ENCODE measurements around the gene CHID1. TPM values are rescaled to one million over a fixed set of nuclear protein-coding genes. Genes with fewer than 3 reads are reported as not detected.

CHID1 gene
- total RNA-seq, 1 experiment from 2014 or later: 85.6 TPM

DNA sequence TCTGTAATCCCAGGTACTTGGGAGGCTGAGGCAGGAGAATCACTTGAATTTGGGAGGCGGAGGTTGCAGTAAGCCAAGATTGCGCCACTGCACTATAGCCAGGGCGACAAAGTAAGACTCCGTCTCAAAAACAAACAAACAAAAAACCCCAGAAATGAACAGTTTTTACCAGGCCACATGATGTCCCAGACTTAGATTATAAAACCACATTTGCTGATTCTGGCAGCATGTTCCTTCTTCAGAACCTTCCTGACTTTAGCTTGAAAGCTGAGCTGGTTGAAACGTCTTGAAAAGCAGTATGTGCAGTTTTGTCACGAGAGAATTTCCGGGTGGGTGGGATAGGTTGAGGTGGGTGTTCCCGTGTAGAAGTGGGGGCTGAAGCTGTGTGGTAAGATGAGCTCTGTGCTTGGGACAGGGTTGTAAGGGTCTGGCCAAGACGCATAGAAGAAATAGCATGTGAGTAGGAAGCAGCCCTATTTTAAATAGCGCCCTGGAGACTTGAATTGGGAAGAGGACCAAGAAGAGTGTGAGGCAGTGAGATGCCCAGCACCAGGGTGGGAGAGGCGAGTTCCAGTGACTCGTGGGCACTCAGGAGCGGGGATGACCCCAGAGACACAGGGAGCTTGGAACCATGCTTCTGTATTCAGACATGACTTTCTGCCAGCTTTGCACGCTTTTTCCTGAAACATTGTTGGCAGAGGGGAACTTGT lies 22.7 kb upstream of the CHID1 start:
- no peaks in the 10 kb centered on the region for H3K27me3 ChIP-seq (ENCODE audit: insufficient read depth, low read depth)
- no peak for TF ChIP-seq EZH2 (IDR thresholded peaks at IDR 0.05; ENCODE audit: low read depth)
- TF ChIP-seq, protein P1, sequence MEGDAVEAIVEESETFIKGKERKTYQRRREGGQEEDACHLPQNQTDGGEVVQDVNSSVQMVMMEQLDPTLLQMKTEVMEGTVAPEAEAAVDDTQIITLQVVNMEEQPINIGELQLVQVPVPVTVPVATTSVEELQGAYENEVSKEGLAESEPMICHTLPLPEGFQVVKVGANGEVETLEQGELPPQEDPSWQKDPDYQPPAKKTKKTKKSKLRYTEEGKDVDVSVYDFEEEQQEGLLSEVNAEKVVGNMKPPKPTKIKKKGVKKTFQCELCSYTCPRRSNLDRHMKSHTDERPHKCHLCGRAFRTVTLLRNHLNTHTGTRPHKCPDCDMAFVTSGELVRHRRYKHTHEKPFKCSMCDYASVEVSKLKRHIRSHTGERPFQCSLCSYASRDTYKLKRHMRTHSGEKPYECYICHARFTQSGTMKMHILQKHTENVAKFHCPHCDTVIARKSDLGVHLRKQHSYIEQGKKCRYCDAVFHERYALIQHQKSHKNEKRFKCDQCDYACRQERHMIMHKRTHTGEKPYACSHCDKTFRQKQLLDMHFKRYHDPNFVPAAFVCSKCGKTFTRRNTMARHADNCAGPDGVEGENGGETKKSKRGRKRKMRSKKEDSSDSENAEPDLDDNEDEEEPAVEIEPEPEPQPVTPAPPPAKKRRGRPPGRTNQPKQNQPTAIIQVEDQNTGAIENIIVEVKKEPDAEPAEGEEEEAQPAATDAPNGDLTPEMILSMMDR (conservative IDR thresholded peaks at IDR 0.05): no peak
- ChIA-PET POLR2A (ENCODE audit: unreplicated experiment) (no interaction called here), CTCF (no interaction called here)
- no peaks in the 10 kb centered on the region for H3K4me1 ChIP-seq (replicated peaks; ENCODE audit: insufficient read depth)
- H3K27ac ChIP-seq: no peak overlapping the region
- no peak overlapping the region for H3K4me3 ChIP-seq
- no peaks in the 10 kb centered on the region for H3K9me3 ChIP-seq (ENCODE audit: insufficient read depth, low read depth)
- H4K20me1 ChIP-seq (ENCODE audit: insufficient read depth): peaks cover 5% of the 10 kb centered on the region; the same call in 1 of the 2 replicates
- H3F3A ChIP-seq (ENCODE audit: insufficient read depth, low read depth): no peaks in the 10 kb centered on the region
- no peak overlapping the region for H3K4me2 ChIP-seq
- intact Hi-C loops (cut with micrococcal nuclease; ENCODE audit: unreplicated experiment): no loop called here
- peaks cover 7% of the 10 kb centered on the region; the same call in 1 of the 2 replicates for H3K79me2 ChIP-seq (ENCODE audit: low read depth)
- H2AFZ ChIP-seq: no peak overlapping the region
- DNase-seq: no peak
- no peaks in the 10 kb centered on the region for H3K36me3 ChIP-seq (ENCODE audit: low read depth)
- no peaks in the 10 kb centered on the region for H3K9me2 ChIP-seq (ENCODE audit: insufficient read depth)
- no TSS peak for BruUV-seq (replicated peaks)

DNA sequence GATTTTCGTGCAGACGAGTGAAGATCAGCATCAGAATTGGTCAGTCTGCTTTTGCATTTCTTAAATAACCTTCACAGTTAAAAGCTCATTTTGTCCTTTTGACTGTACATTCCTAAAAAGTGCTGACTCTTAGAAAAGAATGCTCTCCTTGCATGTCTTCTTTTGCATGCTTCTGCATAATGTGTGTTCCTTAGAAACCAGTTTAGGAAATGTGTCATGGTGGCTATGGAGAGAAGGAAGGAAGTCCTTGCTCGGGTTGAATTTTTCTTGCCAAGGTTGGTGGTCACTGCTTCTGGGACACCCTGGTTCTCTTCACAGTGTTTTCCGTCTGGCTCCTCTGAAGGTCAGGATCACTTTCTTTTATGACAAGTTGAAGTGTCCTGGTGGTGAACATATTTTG lies 21.8 kb upstream of the CHID1 start:
- ChIA-PET POLR2A (ENCODE audit: unreplicated experiment) (no interaction called here), CTCF (no interaction called here)
- no peak for DNase-seq
- Histone ChIP-seq H3K9me2 (ENCODE audit: insufficient read depth) (no peaks in the 10 kb centered on the region), H3K4me3 (no peak overlapping the region), H2AFZ (no peak overlapping the region), H3K27me3 (ENCODE audit: insufficient read depth, low read depth) (no peaks in the 10 kb centered on the region), H3K36me3 (ENCODE audit: low read depth) (no peaks in the 10 kb centered on the region), H3F3A (ENCODE audit: insufficient read depth, low read depth) (no peaks in the 10 kb centered on the region), H3K4me1 (replicated peaks; ENCODE audit: insufficient read depth) (no peaks in the 10 kb centered on the region), H3K27ac (no peak overlapping the region), H3K4me2 (no peak overlapping the region), H3K79me2 (ENCODE audit: low read depth) (peaks cover 13% of the 10 kb centered on the region; the same call in 1 of the 2 replicates), H4K20me1 (ENCODE audit: insufficient read depth) (peaks cover 5% of the 10 kb centered on the region; the same call in 1 of the 2 replicates), H3K9me3 (ENCODE audit: insufficient read depth, low read depth) (no peaks in the 10 kb centered on the region)
- intact Hi-C loops (cut with micrococcal nuclease; ENCODE audit: unreplicated experiment): no loop called here
- TF ChIP-seq EZH2 (IDR thresholded peaks at IDR 0.05; ENCODE audit: low read depth): no peak
- TF ChIP-seq, protein P1 (conservative IDR thresholded peaks at IDR 0.05): no peak
- BruUV-seq (replicated peaks): no TSS peak

DNA sequence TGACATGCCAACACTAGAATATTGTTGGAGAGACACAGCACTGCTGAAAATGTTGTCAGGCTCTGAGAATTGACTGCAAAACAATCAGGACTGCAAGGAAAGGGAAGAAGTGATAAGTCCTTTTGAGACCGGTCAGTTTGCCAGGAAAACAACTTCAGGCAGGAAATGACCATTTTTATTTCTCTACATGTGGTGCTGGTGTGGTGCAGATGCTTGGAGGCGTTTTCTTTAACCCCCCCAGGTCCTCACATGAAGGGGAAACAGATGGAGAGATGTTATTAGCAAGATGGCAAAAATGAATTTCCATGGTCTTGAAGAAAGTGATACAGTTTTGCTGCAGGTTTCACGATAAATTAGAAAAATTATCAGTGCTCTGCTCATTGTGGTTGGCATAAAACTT lies 20.8 kb upstream of the CHID1 start:
- H3K4me3 ChIP-seq: no peak overlapping the region
- no peak overlapping the region for H3K4me2 ChIP-seq
- no peaks in the 10 kb centered on the region for H3K36me3 ChIP-seq (ENCODE audit: low read depth)
- H3K27me3 ChIP-seq (ENCODE audit: insufficient read depth, low read depth): no peaks in the 10 kb centered on the region
- DNase-seq: no peak
- no peaks in the 10 kb centered on the region for H3K4me1 ChIP-seq (replicated peaks; ENCODE audit: insufficient read depth)
- H3K79me2 ChIP-seq (ENCODE audit: low read depth): peaks cover 20% of the 10 kb centered on the region; the same call in 1 of the 2 replicates
- no peaks in the 10 kb centered on the region for H3F3A ChIP-seq (ENCODE audit: insufficient read depth, low read depth)
- TF ChIP-seq, protein P1 (conservative IDR thresholded peaks at IDR 0.05): no peak
- TF ChIP-seq EZH2 (IDR thresholded peaks at IDR 0.05; ENCODE audit: low read depth): no peak
- ChIA-PET CTCF (no interaction called here), POLR2A (ENCODE audit: unreplicated experiment) (interaction anchor here (0.7 kb wide), 1 partner anchor 140 kb away, joined by 25 read pairs; no protein-coding TSS in a partner anchor)
- H3K9me2 ChIP-seq (ENCODE audit: insufficient read depth): no peaks in the 10 kb centered on the region
- BruUV-seq (replicated peaks): no TSS peak
- H4K20me1 ChIP-seq (ENCODE audit: insufficient read depth): peaks cover 8% of the 10 kb centered on the region; the same call in 1 of the 2 replicates
- H2AFZ ChIP-seq: no peak overlapping the region
- intact Hi-C loops (cut with micrococcal nuclease; ENCODE audit: unreplicated experiment): no loop called here
- no peak overlapping the region for H3K27ac ChIP-seq
- H3K9me3 ChIP-seq (ENCODE audit: insufficient read depth, low read depth): no peaks in the 10 kb centered on the region

All from PC-9 (cell line).